WTC11 (cell line): ENCODE data around the gene CIDEB. TPM values are rescaled to one million over a fixed set of nuclear protein-coding genes. Genes with fewer than 3 reads are reported as not detected.

ENCODE experiments used
- ATAC-seq: fragments of 200-7000 bp; cut with Tn5 transposase; 2 replicates; pipeline ENCODE4 v1.10.0; 2021; ENCODE audit warnings: mild to moderate bottlenecking, moderate library complexity
- CTCF ChIA-PET: fragments of 300-600 bp; sonication (Branson Sonifier 250); formaldehyde crosslinking; loops from one replicate; lab custom pipeline; 2021; ENCODE audit warnings: antibody characterized with exemption; lab: Charles Lee
- POLR2A ChIA-PET: fragments of 350-600 bp; sonication (Branson Sonifier 250); formaldehyde crosslinking; loops from one replicate; lab custom pipeline; 2021; ENCODE audit warnings: antibody characterized with exemption; lab: Charles Lee
- DNase-seq: peaks from one replicate; pipeline ENCODE4 v3.0.0; 2021; ENCODE audit warnings: low spot score
- H3K27ac Mint-ChIP-seq: 2 replicates; pipeline ENCODE4 v1.8.0; 2021; ENCODE audit warnings: mixed read lengths
- H3K27me3 Mint-ChIP-seq: 2 replicates; pipeline ENCODE4 v1.8.0; 2021; ENCODE audit warnings: low read depth, mild to moderate bottlenecking, moderate library complexity, mixed read lengths
- H3K36me3 Mint-ChIP-seq: 2 replicates; pipeline ENCODE4 v1.8.0; 2021; ENCODE audit warnings: mixed read lengths
- H3K4me1 Mint-ChIP-seq: 2 replicates; pipeline ENCODE4 v1.8.0; 2022; ENCODE audit warnings: mixed read lengths
- H3K4me3 Mint-ChIP-seq: 2 replicates; pipeline ENCODE4 v1.8.0; 2021; ENCODE audit warnings: mild to moderate bottlenecking, moderate library complexity, mixed read lengths
- H3K9me3 Mint-ChIP-seq: 2 replicates; pipeline ENCODE4 v1.8.0; 2021; ENCODE audit warnings: mixed read lengths
- ATF1 ChIP-seq: sonication (generic); formaldehyde crosslinking; IDR thresholded peaks from 2 replicates; pipeline ENCODE4 v1.8.1; 2023; ENCODE audit warnings: mild to moderate bottlenecking, moderate library complexity, missing genetic modification reagents
- CBFB ChIP-seq: sonication (generic); formaldehyde crosslinking; IDR thresholded peaks from 2 replicates; pipeline ENCODE4 v1.8.1; 2022; ENCODE audit warnings: mild to moderate bottlenecking, low read depth, missing genetic modification reagents
- ETV6 ChIP-seq: sonication (generic); formaldehyde crosslinking; IDR thresholded peaks from 2 replicates; pipeline ENCODE4 v1.8.1; 2022; ENCODE audit warnings: mild to moderate bottlenecking, missing genetic modification reagents
- FOXP1 ChIP-seq: sonication (generic); formaldehyde crosslinking; IDR thresholded peaks from 2 replicates; pipeline ENCODE4 v1.8.0; 2022; ENCODE audit warnings: missing genetic modification reagents, mild to moderate bottlenecking, moderate library complexity, borderline replicate concordance
- ZNF263 ChIP-seq: sonication (generic); formaldehyde crosslinking; IDR thresholded peaks from 2 replicates; pipeline ENCODE4 v1.8.1; 2022; ENCODE audit warnings: low read depth, mild to moderate bottlenecking, moderate library complexity, missing genetic modification reagents
- ZNF396 ChIP-seq: fragments of 250-450 bp; sonication (Bioruptor Pico); IDR thresholded peaks from 2 replicates; pipeline ENCODE4 v1.8.0; 2021; ENCODE audit warnings: mild to moderate bottlenecking, moderate library complexity, borderline replicate concordance
- ZNF416 ChIP-seq: fragments of 250-450 bp; sonication (Bioruptor Pico); IDR thresholded peaks from 2 replicates; pipeline ENCODE4 v1.9.0; 2021; ENCODE audit warnings: mild to moderate bottlenecking, inconsistent platforms
- total RNA-seq: library from RNA; stranded (reverse); gene quantifications from 3 replicates; pipeline ENCODE4 v1.2.3, GENCODE V29; 2021
- TF ChIP-seq, protein P1 (sequence below): sonication (generic); formaldehyde crosslinking; IDR thresholded peaks from 2 replicates; pipeline ENCODE4 v1.8.1; 2023; ENCODE audit warnings: mild to moderate bottlenecking, missing genetic modification reagents, moderate library complexity
- TF ChIP-seq, protein P2 (sequence below): sonication (generic); formaldehyde crosslinking; IDR thresholded peaks from 2 replicates; pipeline ENCODE4 v1.8.1; 2023; ENCODE audit warnings: mild to moderate bottlenecking, missing genetic modification reagents
- TF ChIP-seq, protein P3 (sequence below): fragments of 250-450 bp; sonication (Bioruptor Pico); IDR thresholded peaks from 2 replicates; pipeline ENCODE4 v1.8.0; 2021; ENCODE audit warnings: mild to moderate bottlenecking
- TF ChIP-seq, protein P4 (sequence below): sonication (generic); formaldehyde crosslinking; IDR thresholded peaks from 2 replicates; pipeline ENCODE4 v1.8.0; 2023; ENCODE audit warnings: missing genetic modification reagents, mild to moderate bottlenecking, borderline replicate concordance
- TF ChIP-seq, protein P5 (sequence below): sonication (generic); formaldehyde crosslinking; IDR thresholded peaks from 2 replicates; pipeline ENCODE4 v1.8.1; 2022; ENCODE audit warnings: mild to moderate bottlenecking, missing genetic modification reagents, moderate library complexity, borderline replicate concordance
- TF ChIP-seq, protein P6 (sequence below): sonication (generic); formaldehyde crosslinking; conservative IDR thresholded peaks from 2 replicates; pipeline ENCODE4 v1.8.1; 2022; ENCODE audit warnings: mild to moderate bottlenecking, missing genetic modification reagents
- TF ChIP-seq, protein P7 (sequence below): sonication (generic); formaldehyde crosslinking; IDR thresholded peaks from 2 replicates; pipeline ENCODE4 v1.8.0; 2023; ENCODE audit warnings: mild to moderate bottlenecking, missing genetic modification reagents
- TF ChIP-seq, protein P8 (sequence below): sonication (generic); formaldehyde crosslinking; IDR thresholded peaks from 2 replicates; pipeline ENCODE4 v1.8.1; 2022; ENCODE audit warnings: missing genetic modification reagents, borderline replicate concordance

Gene CIDEB
- total RNA-seq, 1 experiment from 2014 or later: 4.7 TPM

DNA sequence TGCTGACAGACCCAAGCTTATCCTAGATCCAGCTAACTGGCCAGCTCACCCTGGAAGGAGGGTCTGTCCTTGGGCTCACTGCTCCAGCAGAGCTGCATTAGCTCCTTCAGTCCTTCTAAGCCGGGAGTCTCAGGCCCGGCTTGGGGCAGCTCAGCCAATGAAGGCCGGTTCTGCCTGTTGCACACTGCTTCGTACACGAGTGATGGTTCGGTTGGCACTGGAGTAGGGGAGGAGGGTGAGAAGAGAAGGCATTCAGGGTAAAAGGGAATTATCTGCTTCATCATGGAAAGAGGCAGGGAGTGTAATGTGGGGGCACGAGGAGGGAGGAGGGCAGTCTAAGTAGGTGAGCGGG lies 30.0 kb upstream of the CIDEB start:
- no peak for ATAC-seq
- peaks cover 19% of the 10 kb centered on the region for H3K4me1 Mint-ChIP-seq
- H3K4me3 Mint-ChIP-seq: no peak overlapping the region
- POLR2A ChIA-PET: no interaction called here
- H3K9me3 Mint-ChIP-seq: no peaks in the 10 kb centered on the region
- no peaks in the 10 kb centered on the region for H3K36me3 Mint-ChIP-seq
- H3K27me3 Mint-ChIP-seq: peaks cover 100% of the 10 kb centered on the region
- no peak for TF ChIP-seq ATF1 (CRISPR knock-in tag)
- no peak for TF ChIP-seq ZNF416 (CRISPR knock-in tag)
- TF ChIP-seq, protein P1, sequence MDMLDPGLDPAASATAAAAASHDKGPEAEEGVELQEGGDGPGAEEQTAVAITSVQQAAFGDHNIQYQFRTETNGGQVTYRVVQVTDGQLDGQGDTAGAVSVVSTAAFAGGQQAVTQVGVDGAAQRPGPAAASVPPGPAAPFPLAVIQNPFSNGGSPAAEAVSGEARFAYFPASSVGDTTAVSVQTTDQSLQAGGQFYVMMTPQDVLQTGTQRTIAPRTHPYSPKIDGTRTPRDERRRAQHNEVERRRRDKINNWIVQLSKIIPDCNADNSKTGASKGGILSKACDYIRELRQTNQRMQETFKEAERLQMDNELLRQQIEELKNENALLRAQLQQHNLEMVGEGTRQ (CRISPR knock-in tag): no peak
- TF ChIP-seq, protein P2, sequence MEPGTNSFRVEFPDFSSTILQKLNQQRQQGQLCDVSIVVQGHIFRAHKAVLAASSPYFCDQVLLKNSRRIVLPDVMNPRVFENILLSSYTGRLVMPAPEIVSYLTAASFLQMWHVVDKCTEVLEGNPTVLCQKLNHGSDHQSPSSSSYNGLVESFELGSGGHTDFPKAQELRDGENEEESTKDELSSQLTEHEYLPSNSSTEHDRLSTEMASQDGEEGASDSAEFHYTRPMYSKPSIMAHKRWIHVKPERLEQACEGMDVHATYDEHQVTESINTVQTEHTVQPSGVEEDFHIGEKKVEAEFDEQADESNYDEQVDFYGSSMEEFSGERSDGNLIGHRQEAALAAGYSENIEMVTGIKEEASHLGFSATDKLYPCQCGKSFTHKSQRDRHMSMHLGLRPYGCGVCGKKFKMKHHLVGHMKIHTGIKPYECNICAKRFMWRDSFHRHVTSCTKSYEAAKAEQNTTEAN (CRISPR knock-in tag): no peak
- TF ChIP-seq, protein P3, sequence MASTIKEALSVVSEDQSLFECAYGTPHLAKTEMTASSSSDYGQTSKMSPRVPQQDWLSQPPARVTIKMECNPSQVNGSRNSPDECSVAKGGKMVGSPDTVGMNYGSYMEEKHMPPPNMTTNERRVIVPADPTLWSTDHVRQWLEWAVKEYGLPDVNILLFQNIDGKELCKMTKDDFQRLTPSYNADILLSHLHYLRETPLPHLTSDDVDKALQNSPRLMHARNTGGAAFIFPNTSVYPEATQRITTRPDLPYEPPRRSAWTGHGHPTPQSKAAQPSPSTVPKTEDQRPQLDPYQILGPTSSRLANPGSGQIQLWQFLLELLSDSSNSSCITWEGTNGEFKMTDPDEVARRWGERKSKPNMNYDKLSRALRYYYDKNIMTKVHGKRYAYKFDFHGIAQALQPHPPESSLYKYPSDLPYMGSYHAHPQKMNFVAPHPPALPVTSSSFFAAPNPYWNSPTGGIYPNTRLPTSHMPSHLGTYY (CRISPR knock-in tag): no peak
- TF ChIP-seq CBFB (CRISPR knock-in tag): no peak
- TF ChIP-seq ETV6 (CRISPR knock-in tag): no peak
- TF ChIP-seq, protein P4, sequence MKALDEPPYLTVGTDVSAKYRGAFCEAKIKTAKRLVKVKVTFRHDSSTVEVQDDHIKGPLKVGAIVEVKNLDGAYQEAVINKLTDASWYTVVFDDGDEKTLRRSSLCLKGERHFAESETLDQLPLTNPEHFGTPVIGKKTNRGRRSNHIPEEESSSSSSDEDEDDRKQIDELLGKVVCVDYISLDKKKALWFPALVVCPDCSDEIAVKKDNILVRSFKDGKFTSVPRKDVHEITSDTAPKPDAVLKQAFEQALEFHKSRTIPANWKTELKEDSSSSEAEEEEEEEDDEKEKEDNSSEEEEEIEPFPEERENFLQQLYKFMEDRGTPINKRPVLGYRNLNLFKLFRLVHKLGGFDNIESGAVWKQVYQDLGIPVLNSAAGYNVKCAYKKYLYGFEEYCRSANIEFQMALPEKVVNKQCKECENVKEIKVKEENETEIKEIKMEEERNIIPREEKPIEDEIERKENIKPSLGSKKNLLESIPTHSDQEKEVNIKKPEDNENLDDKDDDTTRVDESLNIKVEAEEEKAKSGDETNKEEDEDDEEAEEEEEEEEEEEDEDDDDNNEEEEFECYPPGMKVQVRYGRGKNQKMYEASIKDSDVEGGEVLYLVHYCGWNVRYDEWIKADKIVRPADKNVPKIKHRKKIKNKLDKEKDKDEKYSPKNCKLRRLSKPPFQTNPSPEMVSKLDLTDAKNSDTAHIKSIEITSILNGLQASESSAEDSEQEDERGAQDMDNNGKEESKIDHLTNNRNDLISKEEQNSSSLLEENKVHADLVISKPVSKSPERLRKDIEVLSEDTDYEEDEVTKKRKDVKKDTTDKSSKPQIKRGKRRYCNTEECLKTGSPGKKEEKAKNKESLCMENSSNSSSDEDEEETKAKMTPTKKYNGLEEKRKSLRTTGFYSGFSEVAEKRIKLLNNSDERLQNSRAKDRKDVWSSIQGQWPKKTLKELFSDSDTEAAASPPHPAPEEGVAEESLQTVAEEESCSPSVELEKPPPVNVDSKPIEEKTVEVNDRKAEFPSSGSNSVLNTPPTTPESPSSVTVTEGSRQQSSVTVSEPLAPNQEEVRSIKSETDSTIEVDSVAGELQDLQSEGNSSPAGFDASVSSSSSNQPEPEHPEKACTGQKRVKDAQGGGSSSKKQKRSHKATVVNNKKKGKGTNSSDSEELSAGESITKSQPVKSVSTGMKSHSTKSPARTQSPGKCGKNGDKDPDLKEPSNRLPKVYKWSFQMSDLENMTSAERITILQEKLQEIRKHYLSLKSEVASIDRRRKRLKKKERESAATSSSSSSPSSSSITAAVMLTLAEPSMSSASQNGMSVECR: no peak
- TF ChIP-seq, protein P5, sequence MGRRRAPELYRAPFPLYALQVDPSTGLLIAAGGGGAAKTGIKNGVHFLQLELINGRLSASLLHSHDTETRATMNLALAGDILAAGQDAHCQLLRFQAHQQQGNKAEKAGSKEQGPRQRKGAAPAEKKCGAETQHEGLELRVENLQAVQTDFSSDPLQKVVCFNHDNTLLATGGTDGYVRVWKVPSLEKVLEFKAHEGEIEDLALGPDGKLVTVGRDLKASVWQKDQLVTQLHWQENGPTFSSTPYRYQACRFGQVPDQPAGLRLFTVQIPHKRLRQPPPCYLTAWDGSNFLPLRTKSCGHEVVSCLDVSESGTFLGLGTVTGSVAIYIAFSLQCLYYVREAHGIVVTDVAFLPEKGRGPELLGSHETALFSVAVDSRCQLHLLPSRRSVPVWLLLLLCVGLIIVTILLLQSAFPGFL (CRISPR knock-in tag): no peak
- TF ChIP-seq, protein P6, sequence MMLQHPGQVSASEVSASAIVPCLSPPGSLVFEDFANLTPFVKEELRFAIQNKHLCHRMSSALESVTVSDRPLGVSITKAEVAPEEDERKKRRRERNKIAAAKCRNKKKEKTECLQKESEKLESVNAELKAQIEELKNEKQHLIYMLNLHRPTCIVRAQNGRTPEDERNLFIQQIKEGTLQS (CRISPR knock-in tag): no peak
- TF ChIP-seq, all 79 proteins: peak for 0
- CTCF ChIA-PET: interaction anchor here (0.8 to 17.1 kb wide), 2 partner anchors 29 to 90 kb away, joined by 3 to 518 read pairs; partner anchors contain the start of genes CBLN3 and KHNYN
- no peak for DNase-seq
- H3K27ac Mint-ChIP-seq: no peak overlapping the region

DNA sequence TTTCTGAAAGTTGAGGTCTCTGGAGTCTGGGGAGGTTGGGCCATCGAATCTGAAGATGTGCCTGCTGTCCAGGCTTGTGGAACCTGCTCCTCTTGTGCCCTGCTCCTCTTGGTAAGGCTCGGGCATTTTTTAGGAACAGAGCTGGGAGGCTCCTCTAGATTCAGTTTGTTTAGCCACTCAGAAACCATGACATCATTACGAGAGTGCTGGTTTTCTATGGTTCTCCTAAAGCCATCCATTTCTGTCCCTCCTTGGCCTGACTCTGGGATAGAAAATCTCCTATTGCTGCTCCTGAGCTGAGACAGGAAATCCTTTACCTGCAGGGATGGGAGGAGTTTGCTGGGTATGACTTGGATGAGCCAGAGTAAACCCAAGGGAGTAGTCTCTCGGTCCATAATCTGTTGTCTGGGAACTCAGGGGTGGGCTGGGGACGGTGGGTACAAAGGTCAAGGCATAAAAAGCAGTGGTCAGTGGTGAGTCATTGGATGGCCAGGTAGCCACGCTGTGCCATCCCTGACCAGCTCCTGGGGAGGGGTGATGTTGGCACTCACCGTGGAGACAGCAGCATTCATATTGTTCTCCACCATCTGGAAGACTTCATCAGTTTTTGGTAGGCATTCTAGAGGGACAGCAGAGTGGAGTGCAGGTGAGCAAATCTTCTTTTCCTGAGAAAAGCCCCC lies 29.5 kb upstream of the CIDEB start:
- CTCF ChIA-PET: interaction anchor here (0.8 to 17.1 kb wide), 5 partner anchors 11 to 99 kb away, joined by 3 to 518 read pairs (median 4); partner anchors contain the start of genes CBLN3, CIDEB and KHNYN
- no peak for DNase-seq
- Mint-ChIP-seq H3K4me3 (no peak overlapping the region), H3K27ac (no peak overlapping the region), H3K27me3 (peaks cover 100% of the 10 kb centered on the region), H3K4me1 (peaks cover 23% of the 10 kb centered on the region), H3K36me3 (no peaks in the 10 kb centered on the region), H3K9me3 (no peaks in the 10 kb centered on the region)
- ATAC-seq: no peak
- POLR2A ChIA-PET: interaction anchor here (0.6 kb wide), 1 partner anchor 23 kb away, joined by 3 read pairs; no protein-coding TSS in a partner anchor
- TF ChIP-seq, protein P7, sequence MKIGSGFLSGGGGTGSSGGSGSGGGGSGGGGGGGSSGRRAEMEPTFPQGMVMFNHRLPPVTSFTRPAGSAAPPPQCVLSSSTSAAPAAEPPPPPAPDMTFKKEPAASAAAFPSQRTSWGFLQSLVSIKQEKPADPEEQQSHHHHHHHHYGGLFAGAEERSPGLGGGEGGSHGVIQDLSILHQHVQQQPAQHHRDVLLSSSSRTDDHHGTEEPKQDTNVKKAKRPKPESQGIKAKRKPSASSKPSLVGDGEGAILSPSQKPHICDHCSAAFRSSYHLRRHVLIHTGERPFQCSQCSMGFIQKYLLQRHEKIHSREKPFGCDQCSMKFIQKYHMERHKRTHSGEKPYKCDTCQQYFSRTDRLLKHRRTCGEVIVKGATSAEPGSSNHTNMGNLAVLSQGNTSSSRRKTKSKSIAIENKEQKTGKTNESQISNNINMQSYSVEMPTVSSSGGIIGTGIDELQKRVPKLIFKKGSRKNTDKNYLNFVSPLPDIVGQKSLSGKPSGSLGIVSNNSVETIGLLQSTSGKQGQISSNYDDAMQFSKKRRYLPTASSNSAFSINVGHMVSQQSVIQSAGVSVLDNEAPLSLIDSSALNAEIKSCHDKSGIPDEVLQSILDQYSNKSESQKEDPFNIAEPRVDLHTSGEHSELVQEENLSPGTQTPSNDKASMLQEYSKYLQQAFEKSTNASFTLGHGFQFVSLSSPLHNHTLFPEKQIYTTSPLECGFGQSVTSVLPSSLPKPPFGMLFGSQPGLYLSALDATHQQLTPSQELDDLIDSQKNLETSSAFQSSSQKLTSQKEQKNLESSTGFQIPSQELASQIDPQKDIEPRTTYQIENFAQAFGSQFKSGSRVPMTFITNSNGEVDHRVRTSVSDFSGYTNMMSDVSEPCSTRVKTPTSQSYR (CRISPR knock-in tag): no peak
- TF ChIP-seq ZNF263 (CRISPR knock-in tag) (no peak), ZNF396 (CRISPR knock-in tag) (no peak), FOXP1 (CRISPR knock-in tag) (no peak), ETV6 (CRISPR knock-in tag) (no peak)
- TF ChIP-seq, protein P8, sequence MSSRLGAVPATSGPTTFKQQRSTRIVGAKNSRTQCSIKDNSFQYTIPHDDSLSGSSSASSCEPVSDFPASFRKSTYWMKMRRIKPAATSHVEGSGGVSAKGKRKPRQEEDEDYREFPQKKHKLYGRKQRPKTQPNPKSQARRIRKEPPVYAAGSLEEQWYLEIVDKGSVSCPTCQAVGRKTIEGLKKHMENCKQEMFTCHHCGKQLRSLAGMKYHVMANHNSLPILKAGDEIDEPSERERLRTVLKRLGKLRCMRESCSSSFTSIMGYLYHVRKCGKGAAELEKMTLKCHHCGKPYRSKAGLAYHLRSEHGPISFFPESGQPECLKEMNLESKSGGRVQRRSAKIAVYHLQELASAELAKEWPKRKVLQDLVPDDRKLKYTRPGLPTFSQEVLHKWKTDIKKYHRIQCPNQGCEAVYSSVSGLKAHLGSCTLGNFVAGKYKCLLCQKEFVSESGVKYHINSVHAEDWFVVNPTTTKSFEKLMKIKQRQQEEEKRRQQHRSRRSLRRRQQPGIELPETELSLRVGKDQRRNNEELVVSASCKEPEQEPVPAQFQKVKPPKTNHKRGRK (CRISPR knock-in tag): no peak
- TF ChIP-seq, protein P1 (CRISPR knock-in tag): no peak
